ENCODE measurements around the gene NECAP2.

DNA sequence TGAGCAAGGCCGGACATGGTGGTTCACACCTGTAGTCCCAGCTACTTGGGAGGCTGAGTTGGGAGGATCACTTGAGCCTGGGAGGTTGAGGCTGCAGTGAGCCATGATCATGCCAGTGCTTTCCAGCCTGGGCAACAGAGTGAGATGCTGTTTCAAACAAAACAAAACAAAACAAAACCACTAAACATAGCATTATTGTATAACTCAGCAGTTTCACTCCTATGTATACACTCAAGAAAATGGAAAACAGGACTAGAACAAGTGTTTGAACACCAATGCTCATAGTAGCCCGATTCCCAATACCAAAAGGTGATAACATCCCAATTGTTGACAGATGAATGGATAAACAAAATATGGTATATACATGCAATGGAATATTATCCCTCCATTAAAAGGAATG lies 2.0 kb upstream of the NECAP2 start:
- no peak for TF ChIP-seq HEYL (CRISPR knock-in tag; IDR thresholded peaks at IDR 0.05)
- TF ChIP-seq RCOR1 (IDR thresholded peaks at IDR 0.05; ENCODE audit: low read depth, low read length) = no peak
- no peak for TF ChIP-seq KDM5A (IDR thresholded peaks at IDR 0.05)
- no peak for TF ChIP-seq ESRRA (IDR thresholded peaks at IDR 0.05; ENCODE audit: borderline replicate concordance, low read length)
- no peak for TF ChIP-seq REST (IDR thresholded peaks at IDR 0.05)
- TF ChIP-seq CTCF (IDR thresholded peaks at IDR 0.05) = no peak
- TF ChIP-seq PHF8 (IDR thresholded peaks at IDR 0.05; ENCODE audit: borderline replicate concordance, low read depth) = no peak
- TF ChIP-seq CBX8 (IDR thresholded peaks at IDR 0.05) = no peak
- no peak for TF ChIP-seq POLR2A (IDR thresholded peaks at IDR 0.05; ENCODE audit: low read length)

Data from A549 (cell line).